HL-60/S4 (cell line): ENCODE results near the gene RAB3IL1.

Source experiments
- in situ Hi-C: fragments of 300-500 bp; cut with MboI; formaldehyde crosslinking; loops from 2 replicates; pipeline ENCODE4 v1.14.3; 2022; ENCODE audit warnings: low sequenced_read_pairs

Gene RAB3IL1

DNA sequence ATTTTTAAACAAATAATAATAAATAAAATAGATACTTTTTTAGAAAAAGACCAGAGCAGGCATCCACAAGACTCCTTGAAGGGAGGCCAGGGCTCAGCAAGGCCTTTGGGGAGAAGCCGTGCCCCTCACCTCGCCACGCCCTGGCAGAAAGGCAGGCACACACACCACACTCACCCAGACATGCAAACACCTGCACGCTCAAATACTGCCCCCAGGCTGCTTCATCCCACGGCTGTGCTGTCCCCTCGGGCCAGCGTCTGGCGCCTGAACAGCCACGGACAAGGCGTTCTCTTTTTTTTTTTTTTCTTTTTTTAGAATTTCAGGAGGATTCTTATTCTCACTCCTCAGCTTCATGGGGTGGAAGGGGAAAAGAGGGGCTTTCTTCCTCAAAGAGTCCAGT, 27.5 kb downstream of the RAB3IL1 start:
- in situ Hi-C loops, result loop anchor here (25.0 kb wide), 1 partner anchor 172 kb away; no protein-coding TSS in a partner anchor

DNA sequence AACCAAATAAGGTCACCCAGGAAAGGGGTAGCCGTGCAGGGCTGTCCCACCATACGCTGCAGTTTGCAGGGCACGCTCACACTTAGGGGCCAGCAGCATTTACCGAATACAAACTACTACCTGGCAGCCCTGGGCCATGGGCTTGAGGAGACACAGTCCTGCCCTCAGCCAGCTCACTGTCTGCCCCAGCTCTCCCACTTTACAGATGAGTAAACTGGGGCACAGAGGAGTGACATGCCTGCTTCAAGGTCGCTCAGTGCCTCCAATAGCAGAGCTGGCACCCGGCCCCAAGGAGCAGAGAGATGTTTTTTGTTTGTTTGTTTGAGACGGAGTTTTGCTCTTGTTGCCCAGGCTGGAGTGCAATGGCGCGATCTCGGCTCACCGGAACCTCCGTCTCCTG, 28.8 kb downstream of the RAB3IL1 start:
- in situ Hi-C loops, result loop anchor here (25.0 kb wide), 1 partner anchor 174 kb away; no protein-coding TSS in a partner anchor

DNA sequence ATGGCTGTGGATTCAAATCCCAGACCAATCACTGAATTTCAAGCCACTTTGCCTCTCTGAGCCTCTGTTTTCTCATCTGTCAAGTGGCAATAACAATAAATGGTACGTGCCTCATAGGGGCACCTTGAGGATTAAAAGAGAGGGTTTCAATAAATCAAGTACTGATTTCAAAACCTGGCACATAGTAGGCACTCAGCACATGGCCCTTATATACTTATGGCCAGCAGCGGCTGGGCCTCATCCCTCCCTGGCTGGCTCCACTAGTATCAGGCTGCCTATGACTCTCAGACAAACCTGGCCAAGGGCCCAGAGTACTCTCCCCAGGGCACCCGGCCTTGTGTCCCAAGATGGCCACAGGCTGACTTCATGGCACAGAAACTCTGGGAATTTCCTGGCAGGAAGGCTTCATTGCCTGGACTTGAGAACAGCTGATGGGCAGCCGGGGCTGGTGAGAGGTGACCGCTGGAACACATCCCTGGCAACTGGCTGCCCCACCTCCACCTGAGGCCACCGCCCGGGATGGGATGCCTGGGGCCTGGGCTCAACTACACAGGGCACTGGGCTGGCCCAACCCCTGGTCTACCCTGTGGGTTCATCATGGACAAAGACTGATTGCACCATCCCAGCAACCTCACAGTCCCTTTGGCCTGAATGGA, 29.4 kb downstream of the RAB3IL1 start:
- in situ Hi-C loops, result loop anchor here (25.0 kb wide), 1 partner anchor 174 kb away; no protein-coding TSS in a partner anchor

DNA sequence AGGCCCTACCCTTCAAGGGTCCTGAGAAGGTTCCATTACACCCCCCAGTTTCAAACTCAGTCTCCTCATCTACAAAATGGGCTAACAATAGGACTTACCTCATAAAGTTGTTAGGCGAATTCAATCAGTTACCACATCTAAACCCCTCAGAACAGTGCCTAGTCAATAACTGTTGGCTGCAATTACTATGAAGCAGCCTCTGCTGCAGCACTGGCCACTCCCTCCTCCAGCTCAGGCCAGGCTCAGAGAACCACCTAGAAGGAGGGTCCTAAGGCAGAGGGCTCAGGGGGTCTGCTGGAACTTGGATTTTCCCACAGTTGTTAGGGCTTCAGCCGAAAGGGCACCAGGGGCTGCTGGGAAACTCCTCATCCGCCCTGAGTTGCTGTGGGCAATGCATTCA, 30.7 kb downstream of the RAB3IL1 start:
- in situ Hi-C loops, result loop anchor here (25.0 kb wide), 1 partner anchor 176 kb away; no protein-coding TSS in a partner anchor

DNA sequence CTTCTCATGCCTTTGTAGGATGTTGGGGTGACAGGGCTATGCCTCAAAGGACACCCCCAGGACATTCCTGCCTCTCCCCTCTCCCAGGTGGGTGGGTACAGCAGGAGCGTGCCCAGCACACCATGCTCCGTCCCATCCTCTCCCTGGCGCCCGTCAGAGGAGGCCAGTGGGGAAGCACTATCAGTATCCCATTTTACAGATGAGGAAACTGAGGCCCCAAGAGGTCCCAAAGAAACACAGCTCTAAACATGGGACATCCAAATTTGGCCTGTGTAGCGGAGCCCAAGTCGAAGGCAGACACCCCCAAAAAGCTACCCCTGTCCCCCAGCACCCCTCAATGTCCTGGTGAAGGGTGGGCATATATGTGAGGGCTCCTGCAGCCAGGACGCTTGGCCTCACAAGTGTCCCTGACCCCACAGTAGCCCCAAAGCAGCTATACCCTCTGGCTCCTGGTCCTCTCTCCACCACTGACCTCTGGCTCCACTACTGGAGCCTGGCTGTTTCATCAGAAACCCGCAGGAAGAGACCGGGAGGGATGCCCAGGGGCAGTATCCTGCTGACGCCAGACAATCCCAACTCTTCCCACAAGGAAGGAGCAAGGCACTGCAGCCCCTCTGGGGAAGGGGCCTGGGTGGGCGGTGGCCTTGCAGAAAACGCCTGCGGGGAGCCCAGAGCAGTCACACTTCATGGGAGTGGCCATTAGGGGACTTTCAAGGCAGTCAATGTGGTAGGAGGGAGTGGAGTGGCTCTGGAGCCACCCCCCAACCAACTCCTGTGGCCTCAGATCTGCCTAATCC, 31.4 kb downstream of the RAB3IL1 start:
- in situ Hi-C loops, result loop anchor here (25.0 kb wide), 1 partner anchor 176 kb away; no protein-coding TSS in a partner anchor

DNA sequence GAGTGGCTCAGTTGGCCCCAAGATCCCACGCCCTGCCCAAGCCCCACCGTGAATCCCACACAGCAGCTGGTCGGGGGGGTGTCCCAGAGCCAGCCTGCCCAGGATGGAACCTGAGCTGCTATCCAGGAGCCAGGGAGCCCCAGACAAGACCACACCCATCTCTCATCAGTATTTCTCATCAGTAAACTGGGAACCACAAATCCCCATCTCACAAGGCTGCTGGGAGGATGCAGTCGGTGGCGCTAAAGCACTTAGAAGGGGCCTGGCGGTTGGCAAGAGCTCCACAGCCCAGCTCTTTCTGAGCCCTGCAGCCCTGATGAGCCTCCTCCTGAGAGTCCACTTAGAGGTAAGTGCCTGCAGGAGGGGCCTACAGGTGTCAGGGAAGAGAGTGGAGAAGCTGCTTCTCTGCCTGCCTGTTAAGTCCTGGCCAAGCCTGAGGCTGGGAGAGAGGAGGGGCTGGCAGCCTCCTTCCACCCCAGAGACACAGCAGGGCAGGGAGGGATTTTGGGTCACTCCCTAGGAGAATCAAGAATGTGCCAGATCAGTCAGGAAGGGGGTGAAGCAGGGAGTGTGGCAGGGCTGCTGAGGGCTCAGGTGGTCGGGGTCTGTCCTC, 32.1 kb downstream of the RAB3IL1 start:
- in situ Hi-C loops, result loop anchor here (25.0 kb wide), 1 partner anchor 177 kb away; no protein-coding TSS in a partner anchor

DNA sequence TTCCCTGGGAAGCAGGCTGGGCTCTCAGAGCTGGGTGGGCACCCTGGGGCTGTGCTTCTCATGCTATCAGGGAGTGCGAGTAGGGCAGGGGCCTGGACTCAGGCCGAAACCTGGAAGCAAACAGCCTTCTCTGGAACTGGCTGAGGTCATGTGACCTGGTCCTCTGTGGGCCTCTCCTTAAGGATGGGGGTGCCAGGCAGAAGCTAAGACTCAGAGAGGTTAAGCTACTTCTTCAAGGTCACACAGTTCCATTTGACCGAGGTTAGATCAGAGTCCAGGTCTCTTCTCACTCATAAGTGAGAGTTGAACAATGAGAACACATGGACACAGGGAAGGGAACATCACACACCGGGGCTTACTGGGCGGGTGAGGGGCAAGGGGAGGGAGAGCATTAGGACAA, 33.4 kb downstream of the RAB3IL1 start:
- in situ Hi-C loops, result loop anchor here (25.0 kb wide), 1 partner anchor 178 kb away; no protein-coding TSS in a partner anchor

DNA sequence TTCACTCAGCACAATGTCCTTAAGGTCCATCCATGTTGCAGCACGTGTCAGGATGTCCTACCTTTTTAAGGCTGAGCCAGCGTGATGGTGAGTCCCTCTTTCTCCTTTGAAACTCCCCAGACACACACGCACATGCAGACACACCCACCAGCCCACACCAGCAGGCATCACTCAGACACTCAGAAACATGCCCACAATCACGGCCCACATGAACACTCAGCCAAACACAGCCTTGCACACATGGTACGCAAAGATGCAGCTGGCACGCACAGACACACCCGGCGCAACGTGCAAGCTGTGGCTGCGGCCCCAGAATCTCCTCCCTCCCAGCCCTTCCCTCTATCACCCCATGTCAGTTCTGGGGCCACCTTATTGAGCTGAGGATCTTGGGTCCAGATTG, 34.0 kb downstream of the RAB3IL1 start:
- in situ Hi-C loops, result loop anchor here (25.0 kb wide), 1 partner anchor 179 kb away; no protein-coding TSS in a partner anchor

DNA sequence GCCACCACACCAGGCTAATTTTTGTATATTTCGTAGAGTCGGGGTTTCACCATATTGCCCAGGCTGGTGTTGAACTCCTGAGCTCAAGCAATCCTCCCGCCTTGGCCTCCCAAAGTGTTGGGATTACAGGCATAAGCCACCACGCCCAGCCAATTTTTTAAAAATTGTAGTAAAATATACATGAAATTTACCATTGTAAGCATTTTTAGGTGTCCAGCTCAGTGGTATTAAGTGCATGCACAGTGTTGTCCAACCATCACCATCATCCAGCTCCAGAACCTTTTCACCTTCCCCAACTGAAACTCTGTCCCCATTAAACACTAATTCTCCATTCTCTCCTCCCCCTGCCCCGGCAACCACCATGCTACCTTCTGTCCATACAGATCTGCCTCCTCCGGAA, 34.5 kb downstream of the RAB3IL1 start:
- in situ Hi-C loops, result loop anchor here (25.0 kb wide), 1 partner anchor 179 kb away; no protein-coding TSS in a partner anchor

DNA sequence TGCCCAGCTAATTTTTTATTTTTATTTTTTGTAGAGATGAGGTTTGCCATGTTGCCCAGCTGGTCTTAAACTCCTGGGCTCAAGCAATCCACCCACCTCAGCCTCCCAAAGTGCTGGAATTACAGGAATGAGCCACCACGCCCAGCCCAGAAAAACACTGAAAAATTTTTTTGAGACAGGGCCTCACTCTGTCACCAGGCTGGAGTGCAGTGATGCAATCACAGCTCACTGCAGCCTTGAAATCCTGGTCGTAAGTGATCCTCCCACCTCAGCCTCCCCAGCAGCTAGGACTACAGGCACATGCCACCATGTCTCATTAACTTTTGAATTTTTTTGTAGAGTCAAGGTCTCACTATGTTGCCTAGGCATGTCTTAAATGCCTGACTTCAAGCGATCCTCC, 35.1 kb downstream of the RAB3IL1 start:
- in situ Hi-C loops, result loop anchor here (25.0 kb wide), 1 partner anchor 180 kb away; no protein-coding TSS in a partner anchor

DNA sequence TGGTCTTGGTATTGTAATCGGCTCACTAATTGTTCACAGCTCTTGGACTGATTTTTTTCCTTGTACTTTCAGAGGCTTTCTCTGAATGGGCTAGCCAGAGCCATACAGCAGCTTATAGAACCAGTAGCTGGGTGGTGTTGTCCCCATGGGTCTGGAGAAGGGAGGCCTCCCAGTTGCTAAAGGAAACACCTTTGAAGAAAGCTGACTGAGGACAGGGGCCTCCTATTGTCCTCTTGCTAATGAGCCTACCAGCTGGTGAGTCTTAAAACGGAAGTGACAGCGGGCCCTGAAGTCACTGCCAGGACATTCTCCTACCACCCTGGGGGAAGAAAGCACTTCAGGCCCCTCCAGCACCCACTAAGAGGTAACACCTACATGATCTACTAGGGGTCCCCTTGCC, 36.0 kb downstream of the RAB3IL1 start:
- in situ Hi-C loops, result loop anchor here (25.0 kb wide), 1 partner anchor 181 kb away; no protein-coding TSS in a partner anchor

DNA sequence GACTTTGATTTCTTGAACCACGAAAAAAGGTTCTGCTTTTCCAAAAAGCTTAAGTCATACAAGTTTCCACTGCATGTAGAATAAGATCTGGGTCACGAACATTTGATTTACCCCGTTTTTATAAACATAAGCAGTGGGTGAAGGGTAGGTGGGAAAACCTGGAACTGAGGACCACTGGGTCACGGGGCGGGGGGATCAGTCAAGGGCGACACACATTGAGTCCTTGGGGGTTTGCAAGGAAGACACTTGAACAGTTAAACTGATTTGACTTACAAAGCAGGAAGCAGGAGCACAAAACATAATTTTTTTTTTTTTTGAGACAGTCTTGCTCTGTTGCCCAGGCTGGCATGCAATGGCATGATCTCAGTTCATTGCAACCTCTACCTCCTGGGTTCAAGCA, 36.9 kb downstream of the RAB3IL1 start:
- in situ Hi-C loops, result loop anchor here (25.0 kb wide), 1 partner anchor 182 kb away; no protein-coding TSS in a partner anchor

DNA sequence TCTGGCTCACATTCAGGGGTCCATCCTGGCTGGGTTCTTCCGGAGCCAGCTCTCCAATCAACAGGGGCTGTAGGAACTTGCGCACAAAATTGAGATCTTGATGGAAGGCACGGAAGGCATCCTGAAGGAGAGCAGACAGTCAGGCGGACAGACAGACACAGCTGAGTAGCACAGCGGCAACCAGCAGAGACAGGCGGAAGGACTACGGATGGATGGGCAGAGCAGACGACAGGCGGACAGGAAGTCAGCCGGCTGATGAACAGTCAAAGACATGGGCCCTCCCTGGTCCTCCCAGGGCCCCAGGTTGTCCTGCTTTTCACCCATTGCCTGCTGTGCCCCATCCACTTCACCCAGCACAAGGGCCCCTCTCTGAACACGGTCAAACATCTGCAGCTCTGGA, 37.3 kb downstream of the RAB3IL1 start:
- in situ Hi-C loops, result loop anchor here (25.0 kb wide), 1 partner anchor 182 kb away; no protein-coding TSS in a partner anchor

DNA sequence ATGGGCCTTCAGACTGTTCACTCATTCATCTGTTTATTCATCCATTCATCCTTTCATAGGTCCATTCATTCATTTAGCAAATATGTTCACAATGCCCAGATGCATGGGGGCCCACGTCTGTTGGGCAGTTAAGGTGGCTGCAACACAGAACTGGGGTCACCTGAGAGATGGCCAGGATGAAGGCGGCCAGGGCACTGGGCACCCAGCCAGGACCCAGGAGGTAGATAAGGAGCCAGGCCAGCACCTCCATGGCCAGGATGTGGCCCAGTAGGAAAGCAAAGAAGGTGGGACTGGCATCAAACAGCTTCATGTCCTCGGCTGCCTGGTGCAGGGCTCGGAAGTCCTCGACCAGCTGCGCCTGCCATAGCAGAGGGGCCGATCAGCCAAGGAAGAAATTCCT, 38.2 kb downstream of the RAB3IL1 start:
- in situ Hi-C loops, result loop anchor here (25.0 kb wide), 1 partner anchor 183 kb away; no protein-coding TSS in a partner anchor

DNA sequence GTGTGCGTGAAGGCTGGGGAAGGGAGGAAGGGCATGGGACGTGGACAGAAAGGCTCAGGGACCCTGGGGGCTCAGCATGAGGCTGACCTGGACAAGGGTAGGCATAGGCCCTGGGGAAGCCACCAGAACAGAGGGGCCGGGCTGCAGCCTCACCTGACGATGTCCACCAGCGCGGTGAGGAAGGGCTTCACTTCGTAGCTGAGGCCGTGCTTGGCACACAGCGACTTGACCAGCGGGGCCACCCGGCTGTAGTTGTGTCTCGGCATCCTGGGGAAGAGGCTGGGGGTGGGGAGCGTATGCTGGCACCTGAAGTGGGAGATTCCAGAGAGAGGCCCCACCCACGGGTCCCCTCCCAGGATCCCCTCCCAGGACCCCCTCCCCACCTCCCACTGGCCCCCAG, 41.7 kb downstream of the RAB3IL1 start:
- in situ Hi-C loops, result loop anchor here (25.0 kb wide), 1 partner anchor 187 kb away; no protein-coding TSS in a partner anchor

DNA sequence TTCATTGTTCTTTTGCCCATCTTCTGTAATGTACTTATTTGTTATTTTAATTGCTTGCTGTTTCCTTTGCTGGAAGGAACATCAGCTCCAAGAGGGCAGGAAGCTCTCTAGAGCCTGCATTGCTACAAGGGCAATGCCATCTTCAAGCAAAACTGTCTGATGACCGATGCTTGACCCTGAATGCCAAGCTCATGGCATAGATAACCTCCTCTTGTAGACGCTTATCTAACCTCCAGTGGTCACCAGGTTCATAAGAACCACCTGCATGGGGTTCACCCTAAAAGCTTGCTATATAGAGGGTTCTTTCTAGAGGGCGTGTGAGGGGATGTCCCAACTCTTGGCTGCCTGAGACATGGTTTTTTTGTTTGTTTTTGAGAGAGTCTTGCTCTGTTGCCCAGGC, 42.5 kb downstream of the RAB3IL1 start:
- in situ Hi-C loops, result loop anchor here (25.0 kb wide), 2 partner anchors 187 to 437 kb away; no protein-coding TSS in a partner anchor

DNA sequence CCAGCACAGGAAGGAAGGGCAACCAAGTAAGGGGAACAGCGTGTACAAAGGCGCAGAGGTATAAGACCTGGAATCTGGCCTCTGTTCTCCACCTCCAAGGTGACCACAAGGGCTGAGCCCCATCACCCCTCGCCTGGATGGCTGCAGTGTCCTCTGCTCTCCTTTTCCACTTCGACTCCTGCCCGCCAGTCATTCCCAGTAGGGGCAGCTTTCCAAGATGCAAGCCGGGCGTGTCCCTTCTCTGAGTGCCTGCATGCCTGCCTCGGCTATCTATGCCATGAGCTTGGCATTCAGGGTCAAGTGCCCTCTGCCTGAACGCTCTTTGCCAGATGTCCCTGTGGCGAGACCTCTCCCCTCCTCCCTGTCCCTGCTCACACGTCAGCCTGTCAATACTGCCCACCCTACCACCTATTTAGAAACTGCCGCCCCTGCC, 43.0 kb downstream of the RAB3IL1 start:
- in situ Hi-C loops, result loop anchor here (25.0 kb wide), 1 partner anchor 438 kb away; no protein-coding TSS in a partner anchor

DNA sequence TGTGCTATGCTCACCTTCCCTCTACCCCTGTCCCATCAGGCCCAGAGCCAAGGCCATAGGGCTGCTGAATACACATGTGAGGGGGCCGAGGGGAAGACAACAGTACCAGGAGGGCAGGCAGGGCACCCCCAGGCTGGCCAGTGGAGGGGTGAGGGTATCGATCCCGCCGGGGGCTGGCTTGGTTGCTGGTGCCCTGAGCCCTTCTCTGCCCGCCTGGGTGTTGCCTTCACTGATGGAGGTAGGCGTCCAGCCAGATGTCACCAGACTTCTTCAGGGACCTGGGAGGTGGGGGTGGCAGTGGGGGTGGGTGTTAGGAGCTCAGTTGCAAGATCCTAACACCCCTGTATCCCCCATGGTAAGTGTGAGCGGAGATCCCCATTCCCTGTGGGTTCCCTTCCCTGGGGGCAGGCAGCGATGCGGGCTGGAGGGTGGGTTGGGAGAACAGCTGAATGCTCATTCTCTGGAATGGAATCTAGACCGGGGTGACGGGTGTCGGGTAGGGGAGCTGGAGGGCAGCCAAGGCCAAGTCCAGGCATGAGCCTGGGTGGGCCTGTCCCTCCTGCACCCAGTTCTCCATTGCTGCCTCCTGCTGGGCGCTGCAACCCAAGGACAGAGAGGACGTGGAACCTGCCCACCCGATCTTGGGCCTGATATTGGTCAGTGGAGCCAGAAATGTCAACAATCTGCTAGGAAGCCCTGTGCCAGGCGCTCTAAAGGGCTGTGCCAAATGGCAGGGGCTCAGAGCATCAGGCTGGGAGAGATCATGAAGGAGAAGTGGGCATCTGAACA, 43.6 kb downstream of the RAB3IL1 start:
- in situ Hi-C loops, result loop anchor here (25.0 kb wide), 1 partner anchor 439 kb away; no protein-coding TSS in a partner anchor

DNA sequence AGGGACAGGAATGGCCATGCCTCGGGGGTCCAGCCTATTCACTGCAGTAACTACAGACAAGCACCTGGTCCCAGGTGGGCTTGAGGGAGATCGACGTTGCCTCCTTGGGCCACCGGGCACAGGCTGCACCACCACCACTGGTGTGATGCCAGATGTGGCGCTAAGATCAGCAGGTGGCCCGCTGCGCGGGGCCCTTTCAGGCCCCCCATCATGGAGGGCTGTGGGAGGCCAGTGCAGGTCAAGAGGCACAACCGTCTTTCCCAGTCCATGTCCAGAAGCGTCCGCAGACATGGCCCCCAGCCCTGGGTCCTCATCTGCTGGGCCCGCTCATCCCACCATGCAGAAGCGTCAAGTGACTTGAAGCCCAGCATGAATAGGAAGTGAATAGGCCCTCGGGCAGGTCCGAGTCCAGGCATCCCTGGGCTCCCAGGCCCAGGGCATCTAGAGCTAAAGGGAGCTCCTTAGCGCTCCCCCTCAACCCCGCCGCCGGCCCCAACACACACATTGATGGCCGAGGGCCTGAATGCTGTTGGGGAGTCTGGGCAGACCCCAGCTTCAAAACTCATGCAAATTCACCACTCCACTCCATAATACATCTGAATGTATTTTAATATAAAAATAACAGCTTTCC, 44.3 kb downstream of the RAB3IL1 start:
- in situ Hi-C loops, result loop anchor here (25.0 kb wide), 1 partner anchor 439 kb away; no protein-coding TSS in a partner anchor
